GM23248 (cell line): ENCODE results near the gene SOX11.

Experiments used
- EZH2 ChIP-seq: fragments of 200-600 bp; sonication (generic); IDR thresholded peaks from 2 replicates; pipeline ENCODE4 v1.6.1; 2018; ENCODE audit warnings: antibody characterized with exemption, mild to moderate bottlenecking; ENCODE audit not compliant: insufficient read depth, poor library complexity, severe bottlenecking
- EZH2phosphoT487 ChIP-seq: fragments of 200-600 bp; sonication (generic); IDR thresholded peaks from 2 replicates; pipeline ENCODE4 v1.6.1; 2018; ENCODE audit warnings: antibody characterized with exemption, moderate library complexity, mild to moderate bottlenecking, low read depth; ENCODE audit not compliant: insufficient read depth

- no peak for TF ChIP-seq EZH2
- TF ChIP-seq EZH2phosphoT487 = no peak
These were observed 8.4 kb downstream of the SOX11 start for GRCh38 chr2:5700551-5700950.
